ENCODE measurements around the gene TOM1. TPM values are rescaled to one million over a fixed set of nuclear protein-coding genes. Genes with fewer than 3 reads are reported as not detected.

TOM1 gene
- total RNA-seq, 2 experiments from 2014 or later, result 16.2 to 20.0 TPM

DNA sequence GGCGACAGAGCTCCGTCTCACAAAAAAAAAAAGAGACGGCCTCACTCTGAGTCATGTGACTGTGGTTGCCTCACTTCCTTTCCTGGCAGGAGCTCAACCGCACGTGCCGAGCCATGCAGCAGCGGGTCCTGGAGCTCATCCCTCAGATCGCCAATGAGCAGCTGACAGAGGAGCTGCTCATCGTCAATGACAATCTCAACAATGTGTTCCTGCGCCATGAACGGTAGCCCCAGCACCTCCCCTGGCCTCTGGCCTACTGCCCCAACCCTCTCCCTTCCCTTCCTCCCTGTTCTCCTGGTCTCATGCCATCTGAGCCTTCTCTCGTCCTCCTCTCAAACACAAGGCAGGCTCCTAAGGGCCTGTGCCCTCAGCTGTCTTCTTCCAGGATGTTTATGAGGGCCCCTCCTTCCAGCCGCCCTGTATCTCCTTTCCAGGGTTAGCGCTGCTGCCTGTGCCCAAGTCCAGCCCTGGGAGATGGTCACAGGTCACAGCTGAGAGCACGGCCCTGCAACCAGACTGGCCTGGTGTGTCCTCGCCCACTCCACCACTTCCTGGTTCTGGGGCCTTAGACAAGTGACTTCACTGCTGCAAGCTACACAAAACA is 30.7 kb downstream of the TOM1 start:
- intact Hi-C loops (cut with micrococcal nuclease), result no loop called here
- H3K9me3 Mint-ChIP-seq, result no peaks in the 10 kb centered on the region

DNA sequence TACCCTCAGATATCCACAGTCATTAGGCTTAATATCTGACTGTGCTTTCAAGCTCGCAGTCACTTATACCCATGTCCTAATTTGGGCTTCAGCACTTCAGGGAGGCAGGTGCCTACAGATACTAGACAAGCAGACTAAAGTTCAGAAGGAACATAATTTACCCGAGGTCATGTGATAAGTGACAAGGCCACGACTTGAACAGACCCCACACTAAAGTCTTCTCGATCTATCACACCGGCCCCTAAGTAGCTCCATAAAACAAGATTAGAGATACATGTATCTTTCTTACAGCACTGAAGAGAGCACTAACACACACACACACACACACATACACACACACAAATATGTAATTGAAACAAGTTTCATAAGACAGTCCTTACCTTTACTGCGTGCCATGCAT is 32.6 kb downstream of the TOM1 start:
- ATAC-seq (no peak), DNase-seq (no peak)
- POLR2A ChIA-PET, result no interaction called here
- peaks cover 25% of the 10 kb centered on the region for H3K36me3 Mint-ChIP-seq (ENCODE audit: low read depth)
- H3K4me3 Mint-ChIP-seq, result no peak overlapping the region
- H3K27me3 Mint-ChIP-seq, result no peaks in the 10 kb centered on the region
- TF ChIP-seq, protein P1, sequence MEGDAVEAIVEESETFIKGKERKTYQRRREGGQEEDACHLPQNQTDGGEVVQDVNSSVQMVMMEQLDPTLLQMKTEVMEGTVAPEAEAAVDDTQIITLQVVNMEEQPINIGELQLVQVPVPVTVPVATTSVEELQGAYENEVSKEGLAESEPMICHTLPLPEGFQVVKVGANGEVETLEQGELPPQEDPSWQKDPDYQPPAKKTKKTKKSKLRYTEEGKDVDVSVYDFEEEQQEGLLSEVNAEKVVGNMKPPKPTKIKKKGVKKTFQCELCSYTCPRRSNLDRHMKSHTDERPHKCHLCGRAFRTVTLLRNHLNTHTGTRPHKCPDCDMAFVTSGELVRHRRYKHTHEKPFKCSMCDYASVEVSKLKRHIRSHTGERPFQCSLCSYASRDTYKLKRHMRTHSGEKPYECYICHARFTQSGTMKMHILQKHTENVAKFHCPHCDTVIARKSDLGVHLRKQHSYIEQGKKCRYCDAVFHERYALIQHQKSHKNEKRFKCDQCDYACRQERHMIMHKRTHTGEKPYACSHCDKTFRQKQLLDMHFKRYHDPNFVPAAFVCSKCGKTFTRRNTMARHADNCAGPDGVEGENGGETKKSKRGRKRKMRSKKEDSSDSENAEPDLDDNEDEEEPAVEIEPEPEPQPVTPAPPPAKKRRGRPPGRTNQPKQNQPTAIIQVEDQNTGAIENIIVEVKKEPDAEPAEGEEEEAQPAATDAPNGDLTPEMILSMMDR (IDR thresholded peaks at IDR 0.05), result no peak
- CTCF ChIA-PET, result interaction anchor here (2.5 kb wide), 1 partner anchor 19 kb away, joined by 13 read pairs; no protein-coding TSS in a partner anchor
- H3K4me1 Mint-ChIP-seq (ENCODE audit: low read depth), result peaks cover 24% of the 10 kb centered on the region
- intact Hi-C loops (cut with micrococcal nuclease), result no loop called here
- H3K9me3 Mint-ChIP-seq, result no peaks in the 10 kb centered on the region
- H3K27ac Mint-ChIP-seq, result no peak overlapping the region

More for the DNA sequence above, 30.7 kb downstream of the TOM1 start:
- Mint-ChIP-seq H3K27me3 (no peaks in the 10 kb centered on the region), H3K4me1 (ENCODE audit: low read depth) (peaks cover 24% of the 10 kb centered on the region), H3K27ac (peak overlapping the region; percentile 95), H3K36me3 (ENCODE audit: low read depth) (peaks cover 18% of the 10 kb centered on the region), H3K4me3 (peak overlapping the region; percentile 82)
- DNase-seq (peak; percentile 72), ATAC-seq (peak; percentile 63)
- ChIA-PET POLR2A (interaction anchor here (0.7 to 1.3 kb wide), 5 partner anchors 20 to 1791 kb away, joined by 3 to 5 read pairs (median 4); no protein-coding TSS in a partner anchor), CTCF (interaction anchor here (1.1 to 2.5 kb wide), 4 partner anchors 20 to 736 kb away, joined by 3 to 13 read pairs (median 6); partner anchors contain the start of gene TOM1)
- TF ChIP-seq, protein P1 (IDR thresholded peaks at IDR 0.05), result no peak

DNA sequence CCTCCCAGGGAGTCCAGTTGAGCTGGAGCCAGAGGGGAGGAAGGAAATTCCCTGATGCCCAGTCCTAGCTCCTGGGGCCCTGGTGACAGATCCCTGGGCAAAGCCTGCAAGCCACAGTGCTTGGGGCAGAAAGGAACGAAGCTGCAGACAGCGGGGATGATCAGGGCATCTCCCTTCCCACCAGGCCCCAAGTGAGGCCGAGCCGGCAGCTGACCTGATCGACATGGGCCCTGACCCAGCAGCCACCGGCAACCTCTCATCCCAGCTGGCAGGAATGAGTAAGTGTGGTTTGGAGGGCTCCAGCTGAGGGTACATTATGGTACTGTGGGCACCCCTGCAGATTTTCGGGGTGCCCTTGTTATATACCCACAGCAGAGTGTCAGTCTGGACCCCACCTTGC is 33.5 kb downstream of the TOM1 start:
- ChIA-PET POLR2A (interaction anchor here (0.5 kb wide), 1 partner anchor 23 kb away, joined by 4 read pairs; no protein-coding TSS in a partner anchor), CTCF (interaction anchor here (0.9 to 1.0 kb wide), 2 partner anchors 27 to 249 kb away, joined by 3 read pairs; no protein-coding TSS in a partner anchor)
- TF ChIP-seq, protein P1 (IDR thresholded peaks at IDR 0.05), result no peak
- intact Hi-C loops (cut with micrococcal nuclease), result no loop called here
- no peak overlapping the region for H3K27ac Mint-ChIP-seq
- H3K36me3 Mint-ChIP-seq (ENCODE audit: low read depth), result peaks cover 30% of the 10 kb centered on the region
- no peaks in the 10 kb centered on the region for H3K9me3 Mint-ChIP-seq
- no peak overlapping the region for H3K4me3 Mint-ChIP-seq
- DNase-seq (no peak), ATAC-seq (no peak)
- H3K4me1 Mint-ChIP-seq (ENCODE audit: low read depth), result peaks cover 24% of the 10 kb centered on the region
- H3K27me3 Mint-ChIP-seq, result no peaks in the 10 kb centered on the region

DNA sequence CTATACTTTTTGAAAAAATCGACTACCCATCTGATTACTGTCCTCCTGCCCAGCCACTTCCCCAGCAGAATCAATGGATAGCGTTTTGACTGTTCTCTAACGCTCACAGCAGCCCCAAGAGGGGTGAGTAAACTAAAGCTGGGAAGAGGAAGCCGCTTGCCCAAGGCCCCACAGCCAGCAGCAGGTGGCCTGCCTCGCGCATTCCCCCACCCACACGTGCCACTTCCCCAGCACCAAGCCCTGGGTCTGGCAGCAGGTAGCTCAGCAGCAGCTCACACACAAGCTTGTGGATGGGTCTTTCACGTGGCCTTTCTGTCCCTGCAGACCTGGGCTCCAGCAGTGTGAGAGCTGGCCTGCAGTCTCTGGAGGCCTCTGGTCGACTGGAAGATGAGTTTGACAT is 34.3 kb downstream of the TOM1 start:
- Mint-ChIP-seq H3K36me3 (ENCODE audit: low read depth) (peaks cover 30% of the 10 kb centered on the region), H3K4me3 (no peak overlapping the region), H3K27ac (peak overlapping the region; percentile 62), H3K9me3 (no peaks in the 10 kb centered on the region), H3K4me1 (ENCODE audit: low read depth) (peaks cover 23% of the 10 kb centered on the region), H3K27me3 (no peaks in the 10 kb centered on the region)
- TF ChIP-seq, protein P1 (IDR thresholded peaks at IDR 0.05), result no peak
- CTCF ChIA-PET, result interaction anchor here (0.6 to 1.0 kb wide), 4 partner anchors 28 to 249 kb away, joined by 3 read pairs; no protein-coding TSS in a partner anchor
- ATAC-seq (peak; percentile 57), DNase-seq (peak; percentile 55)
- POLR2A ChIA-PET, result interaction anchor here (0.6 kb wide), 1 partner anchor 633 kb away, joined by 3 read pairs; no protein-coding TSS in a partner anchor
- intact Hi-C loops (cut with micrococcal nuclease), result no loop called here

DNA sequence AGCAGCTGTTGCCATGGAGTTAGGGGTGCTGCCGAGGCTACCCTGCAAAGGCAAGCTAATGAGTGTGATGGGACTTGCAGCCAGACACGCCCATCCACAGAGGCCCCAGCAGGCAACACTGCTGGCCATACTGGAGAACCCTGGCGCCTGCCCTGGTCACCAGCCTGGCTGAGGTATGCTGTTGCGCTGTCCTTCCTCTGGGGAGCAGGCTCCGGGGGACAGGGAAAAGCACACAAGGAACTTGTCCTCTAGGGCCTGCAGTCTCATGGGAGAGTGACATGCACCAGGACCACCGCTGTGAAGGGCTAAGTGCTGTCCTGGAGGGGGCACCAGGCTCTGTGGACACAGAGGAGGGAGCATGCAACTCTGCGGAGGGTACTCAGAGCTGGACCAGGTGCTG is 35.8 kb downstream of the TOM1 start:
- intact Hi-C loops (cut with micrococcal nuclease), result no loop called here
- TF ChIP-seq, protein P1 (IDR thresholded peaks at IDR 0.05), result no peak
- H3K4me3 Mint-ChIP-seq, result no peak overlapping the region
- CTCF ChIA-PET, result interaction anchor here (0.9 to 1.2 kb wide), 4 partner anchors 11 to 95 kb away, joined by 3 read pairs; no protein-coding TSS in a partner anchor
- no peak overlapping the region for H3K27ac Mint-ChIP-seq
- ATAC-seq (no peak), DNase-seq (no peak)
- H3K36me3 Mint-ChIP-seq (ENCODE audit: low read depth), result peaks cover 30% of the 10 kb centered on the region
- no peaks in the 10 kb centered on the region for H3K27me3 Mint-ChIP-seq
- no peaks in the 10 kb centered on the region for H3K9me3 Mint-ChIP-seq
- POLR2A ChIA-PET, result interaction anchor here (1.3 kb wide), 1 partner anchor 37 kb away, joined by 4 read pairs; no protein-coding TSS in a partner anchor
- H3K4me1 Mint-ChIP-seq (ENCODE audit: low read depth), result peaks cover 12% of the 10 kb centered on the region

Measured in activated CD8-positive, alpha-beta T cell treated with anti-CD3 and anti-CD28 coated beads for 36 hours (primary cell).